K562 (cell line): Measurements from ENCODE around the gene PSMD11. TPM values are rescaled to one million over a fixed set of nuclear protein-coding genes. Genes with fewer than 3 reads are reported as not detected.

Source experiments
- ATAC-seq: fragments of 200-7000 bp; cut with Tn5 transposase; 3 replicates; pipeline ENCODE4 v1.9.1; 2020; ENCODE audit warnings: moderate library complexity
- BruUV-seq: library from RNA; stranded (reverse); fragments of 400-500 nt; replicated peaks from 2 replicates; lab custom pipeline; 2021; lab: Mats Ljungman, UMichigan
- CTCF ChIA-PET: fragments of 300-600 bp; formaldehyde crosslinking; extraction: SDS; loops from one replicate; lab custom pipeline; 2021; ENCODE audit warnings: low intra/inter-chr PET ratio; lab: Yijun Ruan, JAX
- POLR2A ChIA-PET: fragments of 300-600, 350-650 bp; sonication (Branson Sonifier 250); formaldehyde crosslinking; extraction: SDS; loops from one replicate; lab custom pipeline; 2021; ENCODE audit warnings: antibody characterized with exemption, inconsistent platforms; lab: Yijun Ruan, JAX
- DNase-seq, 4 experiments: peaks; one replicate each; pipeline versions ENCODE4 v3.0.0 to v3.0.0-alpha.2; 2011 to 2018; ENCODE audit warnings: low spot score in 3 of 4, mixed read lengths in 3 of 4; ENCODE audit errors: extremely low read depth in 1 of 4
- FAIRE-seq: peaks from 2 replicates; lab custom pipeline; 2011; peaks lifted over from hg19 to GRCh38; lab: Jason Lieb, UNC
- H2AFZ ChIP-seq: 2 replicates; pipeline ENCODE4 v1.6.0; 2011; ENCODE audit warnings: low read depth, low read length, control low read depth, inconsistent platforms
- H3K27ac ChIP-seq: fragments of 200-600 bp; 3 replicates; pipeline ENCODE4 v1.8.0; 2011; ENCODE audit warnings: low read depth, mild to moderate bottlenecking, control low read depth, inconsistent platforms, low read length, moderate library complexity, mixed read lengths; ENCODE audit errors: extremely low read depth
- H3K27me3 ChIP-seq, 2 experiments: fragments of 300-600 bp in 1 of 2; 2 replicates in 1 of 2; 3 replicates in 1 of 2; pipeline versions ENCODE4 v1.6.0 to v1.8.0; 2011; ENCODE audit warnings: inconsistent platforms in 2 of 2, low read length in 2 of 2, mild to moderate bottlenecking in 1 of 2, mixed read lengths in 1 of 2, moderate library complexity in 1 of 2; ENCODE audit not compliant: control insufficient read depth in 2 of 2, insufficient read depth in 2 of 2
- H3K36me3 ChIP-seq: fragments of 300-600 bp; 3 replicates; pipeline ENCODE4 v1.8.0; 2011; ENCODE audit warnings: mild to moderate bottlenecking, low read length, inconsistent platforms; ENCODE audit not compliant: control insufficient read depth, insufficient read depth
- H3K4me1 ChIP-seq, 2 experiments: fragments of 200-600 bp in 1 of 2; replicated peaks in 1 of 2; 2 replicates in 1 of 2; 3 replicates in 1 of 2; pipeline versions ENCODE4 v1.5.1 to v1.8.0; 2011; ENCODE audit warnings: inconsistent platforms in 2 of 2, low read length in 2 of 2, mild to moderate bottlenecking in 1 of 2, mixed read lengths in 1 of 2, moderate library complexity in 1 of 2; ENCODE audit not compliant: control insufficient read depth in 2 of 2, insufficient read depth in 2 of 2
- H3K4me2 ChIP-seq: 2 replicates; pipeline ENCODE4 v1.6.1; 2011; ENCODE audit warnings: low read length, control low read depth, inconsistent platforms, mixed read lengths; ENCODE audit not compliant: insufficient read depth
- H3K4me3 ChIP-seq: fragments of 200-600 bp; sonication (generic), shearing (Covaris generic); 2 replicates; pipeline ENCODE4 v1.5.1; 2016; ENCODE audit warnings: control low read depth, inconsistent platforms
- H3K79me2 ChIP-seq: fragments of 200-600 bp; 3 replicates; pipeline ENCODE4 v1.8.0; 2011; ENCODE audit warnings: low read length, inconsistent platforms; ENCODE audit not compliant: control insufficient read depth, insufficient read depth
- H3K9ac ChIP-seq, 2 experiments: 2 replicates each; pipeline versions ENCODE4 v1.6.0 to v1.6.1; 2011; ENCODE audit warnings: low read depth in 2 of 2, low read length in 2 of 2, control low read depth in 1 of 2, inconsistent platforms in 1 of 2, mild to moderate bottlenecking in 1 of 2, mixed read lengths in 1 of 2; ENCODE audit not compliant: insufficient read depth in 1 of 2
- H3K9me1 ChIP-seq: one replicate; pipeline ENCODE4 v1.6.0; 2011; ENCODE audit warnings: inconsistent platforms, mild to moderate bottlenecking, low read length, moderate library complexity; ENCODE audit not compliant: control insufficient read depth, insufficient read depth
- H3K9me3 ChIP-seq: replicated peaks from 2 replicates; pipeline ENCODE4 v1.5.1; 2011; ENCODE audit warnings: low read depth, low read length, inconsistent platforms; ENCODE audit not compliant: control insufficient read depth, insufficient read depth
- H4K20me1 ChIP-seq: replicated peaks from 2 replicates; pipeline ENCODE4 v1.6.1; 2011; ENCODE audit warnings: low read length, inconsistent platforms, mixed read lengths; ENCODE audit not compliant: control insufficient read depth, insufficient read depth
- EGR1 ChIP-seq: fragments of 450-650 bp; conservative IDR thresholded peaks from 2 replicates; pipeline ENCODE4 v1.6.1; 2017; ENCODE audit warnings: mild to moderate bottlenecking
- ELK3 ChIP-seq: fragments of 450-650 bp; formaldehyde crosslinking; IDR thresholded peaks from 2 replicates; pipeline ENCODE4 v1.4.0; 2020; ENCODE audit warnings: mild to moderate bottlenecking
- ETV6 ChIP-seq, 3 experiments: fragments of 150-350 bp in 1 of 3; sonication (generic) in 1 of 3; formaldehyde crosslinking in 1 of 3; IDR thresholded peaks; 2 replicates each; pipeline versions ENCODE4 v1.6.1 to v1.8.0; 2014 to 2022; ENCODE audit warnings: borderline replicate concordance in 2 of 3, low read depth in 2 of 3, antibody characterized with exemption in 1 of 3, low read length in 1 of 3, mild to moderate bottlenecking in 1 of 3, missing genetic modification reagents in 1 of 3
- ILF3 ChIP-seq: fragments of 450-650 bp; IDR thresholded peaks from 2 replicates; pipeline ENCODE4 v1.6.1; 2018; ENCODE audit warnings: antibody characterized with exemption, mild to moderate bottlenecking, moderate library complexity, borderline replicate concordance
- PBX2 ChIP-seq, 2 experiments: IDR thresholded peaks in 1 of 2; conservative IDR thresholded peaks in 1 of 2; 2 replicates each; pipeline ENCODE4 v1.6.1; 2016; ENCODE audit warnings: low read depth in 2 of 2, mild to moderate bottlenecking in 1 of 2, missing compliant biosample characterization in 1 of 2, missing genetic modification characterization in 1 of 2, moderate library complexity in 1 of 2
- PURB ChIP-seq: sonication (generic); formaldehyde crosslinking; IDR thresholded peaks from 2 replicates; pipeline ENCODE4 v1.9.0; 2021; ENCODE audit warnings: low read depth, mild to moderate bottlenecking, missing genetic modification reagents
- RBM14 ChIP-seq: fragments of 200-400 bp; formaldehyde crosslinking; IDR thresholded peaks from 2 replicates; pipeline ENCODE4 v1.6.1; 2018; ENCODE audit warnings: low read depth, mild to moderate bottlenecking, low read length, moderate library complexity, borderline replicate concordance; ENCODE audit not compliant: insufficient read depth
- RNF219 ChIP-seq: fragments of 250-450 bp; sonication (Bioruptor Pico); IDR thresholded peaks from 2 replicates; pipeline ENCODE4 v1.5.0; 2022; ENCODE audit warnings: mild to moderate bottlenecking
- TAF15 ChIP-seq: fragments of 200-400 bp; formaldehyde crosslinking; IDR thresholded peaks from 2 replicates; pipeline ENCODE4 v1.6.1; 2017; ENCODE audit warnings: mild to moderate bottlenecking, low read depth, low read length, moderate library complexity
- ZEB2 ChIP-seq: fragments of 450-650 bp; IDR thresholded peaks from 2 replicates; pipeline ENCODE4 v1.6.1; 2016
- ZNF175 ChIP-seq: fragments of 200-800 bp; sonication (Bioruptor generic); IDR thresholded peaks from 2 replicates; pipeline ENCODE4 v1.6.1; 2016; ENCODE audit warnings: low read depth, mild to moderate bottlenecking, missing genetic modification characterization, missing compliant biosample characterization
- ZNF384 ChIP-seq: IDR thresholded peaks from 2 replicates; pipeline ENCODE4 v1.6.1; 2012; ENCODE audit warnings: low read depth, low read length, improper control_type of control experiment
- ZNF780A ChIP-seq: fragments of 250-450 bp; sonication (Bioruptor Pico); IDR thresholded peaks from 2 replicates; pipeline ENCODE4 v1.5.0; 2021; ENCODE audit warnings: mild to moderate bottlenecking
- ZSCAN29 ChIP-seq: fragments of 450-650 bp; IDR thresholded peaks from 2 replicates; pipeline ENCODE4 v1.6.1; 2017
- WGBS: fragments of 100-300 bp; shearing (Covaris generic); methylation state at CpG from one replicate; pipeline ENCODE4 v1.1.6; 2016; ENCODE audit warnings: low coverage, mixed read lengths; ENCODE audit not compliant: insufficient coverage; ENCODE audit errors: missing lambda C conversion rate; 5-methylcytosine and 5-hydroxymethylcytosine counted together
- in situ Hi-C: fragments of 300-500 bp; cut with MboI; formaldehyde crosslinking; loops from 4 replicates; pipeline ENCODE4 v1.15.0; 2018; ENCODE audit warnings: inconsistent platforms, mixed read lengths
- intact Hi-C: fragments of 100-400 bp; cut with micrococcal nuclease; formaldehyde crosslinking; loops from 2 replicates; pipeline ENCODE4 v1.14.2; 2022
- polyA plus RNA-seq, 8 experiments: library from polyadenylated mRNA; depleted of rRNA in 4 of 8; stranded (reverse) in 5 of 8; unstranded in 3 of 8; fragments of >200 nt; fragmentation: Nextera tagmentation in 2 of 8; fragmentation: Illumina TruSeq in 1 of 8; extraction: Ambion mirVana in 2 of 8; extraction: Trizol in 1 of 8; gene quantifications; 2 replicates each; pipeline versions ENCODE4 v1.2.1 to v1.2.3, GENCODE V29; 2011 to 2014; ENCODE audit warnings: inconsistent platforms in 1 of 8, missing spikeins in 1 of 8
- total RNA-seq, 7 experiments: library from RNA; depleted of rRNA in 6 of 7; stranded (reverse); fragments of >200 nt in 6 of 7; fragmentation: Illumina TruSeq in 2 of 7; extraction: Trizol in 2 of 7; gene quantifications; 2 replicates each; pipeline versions ENCODE4 v1.2.1 to v1.2.3, GENCODE V29; 2011 to 2021; ENCODE audit warnings: low replicate concordance in 1 of 7

PSMD11 gene
- total and polyA plus RNA-seq, 9 of the 15 experiments (the other 6 are each of a cell fraction or from before 2014, with no cell fraction given): 104 to 378 (median 158) TPM

GRCh38 chr17:32479074-32479617, 34.8 kb downstream of the PSMD11 start:
- H3K36me3 ChIP-seq: peaks cover 91% of the 10 kb centered on the region
- peaks cover 8% of the 10 kb centered on the region; the same call in 1 of the 2 replicates for H4K20me1 ChIP-seq
- POLR2A ChIA-PET: interaction anchor here (0.7 kb wide), 1 partner anchor 454 kb away, joined by 3 read pairs; no protein-coding TSS in a partner anchor
- H3K79me2 ChIP-seq: no peaks in the 10 kb centered on the region
- H3K4me3 ChIP-seq: no peak overlapping the region
- no TSS peak for BruUV-seq
- in situ Hi-C loops (no loop called here), intact Hi-C loops (no loop called here)
- CTCF ChIA-PET: no interaction called here
- H3K27ac ChIP-seq: no peak overlapping the region
- H3K27me3 ChIP-seq: no peaks in the 10 kb centered on the region
- DNase-seq: no peak
- H3K9me1 ChIP-seq: no peaks in the 10 kb centered on the region
- WGBS: 83% methylated on average over 5 of the region's 5 CpGs
- TF ChIP-seq RBM14 (no peak), ZNF384 (no peak), ILF3 (no peak), ZNF175 (CRISPR knock-in tag) (no peak), ELK3 (no peak), EGR1 (no peak), ZSCAN29 (no peak), TAF15 (no peak), RNF219 (no peak), ETV6 (IDR thresholded peaks at IDR 0.05; ENCODE audit: borderline replicate concordance in 1 of 2, low read depth in 2 of 2, low read length in 1 of 2) (no peak), ETV6 (CRISPR knock-in tag; IDR thresholded peaks at IDR 0.05; ENCODE audit: borderline replicate concordance) (no peak), PURB (CRISPR knock-in tag) (no peak), ZNF780A (no peak), PBX2 (CRISPR knock-in tag; IDR thresholded peaks at IDR 0.05; ENCODE audit: low read depth) (no peak), PBX2 (tag; conservative IDR thresholded peaks at IDR 0.05; ENCODE audit: low read depth) (no peak), ZEB2 (no peak)
- no peak overlapping the region for H3K4me2 ChIP-seq
- FAIRE-seq: no peak
- ATAC-seq: no peak
- peaks cover 0 to 8% of the 10 kb centered on the region in 2 experiments; a peak in 2 of 5 replicates for H3K4me1 ChIP-seq
- H3K9me3 ChIP-seq: no peaks in the 10 kb centered on the region
- H3K9ac ChIP-seq: no peak overlapping the region
- no peak overlapping the region for H2AFZ ChIP-seq
